Nucleus accumbens (tissue), 56 donors: ENCODE measurements around the gene AK2.
"Not testable (repeated sequence)": the region's sequence is repeated elsewhere in the genome, so short reads cannot be mapped to it uniquely, and the experiment has no call there.

Experiments used
- DNase-seq, 56 donors: peaks; one replicate each; lab custom pipeline; 2025; lab: John Stamatoyannopoulos, UW

Gene AK2

DNA sequence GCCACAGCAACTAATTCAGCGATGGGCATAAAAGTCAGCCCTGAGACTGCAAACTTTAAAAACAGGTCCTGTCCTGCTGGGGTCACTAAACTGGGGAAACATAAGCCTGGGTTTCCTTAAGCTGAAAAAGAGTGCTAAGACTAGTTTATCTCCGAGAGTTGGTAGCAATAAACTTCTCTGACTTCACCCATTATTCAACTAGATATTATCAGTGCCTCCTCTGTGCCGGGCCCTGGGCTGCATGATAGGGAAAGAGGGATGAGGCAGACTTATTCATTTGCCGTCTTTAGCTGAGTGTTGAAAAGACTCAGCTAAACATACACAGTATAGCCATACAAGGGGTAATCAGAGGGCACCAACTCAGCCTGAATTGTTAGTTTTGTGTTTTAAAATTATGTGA lies 33.0 kb downstream of the AK2 start:
- DNase-seq, result no peak

DNA sequence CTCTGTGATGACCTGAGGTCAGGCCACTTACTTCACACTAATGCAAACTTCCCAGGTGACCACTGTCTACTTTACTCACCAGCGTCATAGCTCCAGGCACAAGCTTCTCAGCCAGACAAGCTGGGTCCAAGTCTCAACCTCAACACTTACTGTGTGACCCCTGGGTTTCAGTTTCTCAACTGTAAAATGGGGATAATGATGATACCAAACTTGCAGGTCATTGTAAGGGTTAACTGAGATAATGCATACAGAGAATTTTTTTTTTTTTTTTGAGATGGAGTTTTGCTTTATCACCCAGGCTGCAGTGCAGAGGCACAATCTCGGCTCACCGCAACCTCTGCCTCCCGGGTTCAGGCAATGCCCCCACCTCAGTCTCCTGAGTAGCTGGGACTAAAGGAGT lies 34.7 kb downstream of the AK2 start:
- DNase-seq, result no peak

DNA sequence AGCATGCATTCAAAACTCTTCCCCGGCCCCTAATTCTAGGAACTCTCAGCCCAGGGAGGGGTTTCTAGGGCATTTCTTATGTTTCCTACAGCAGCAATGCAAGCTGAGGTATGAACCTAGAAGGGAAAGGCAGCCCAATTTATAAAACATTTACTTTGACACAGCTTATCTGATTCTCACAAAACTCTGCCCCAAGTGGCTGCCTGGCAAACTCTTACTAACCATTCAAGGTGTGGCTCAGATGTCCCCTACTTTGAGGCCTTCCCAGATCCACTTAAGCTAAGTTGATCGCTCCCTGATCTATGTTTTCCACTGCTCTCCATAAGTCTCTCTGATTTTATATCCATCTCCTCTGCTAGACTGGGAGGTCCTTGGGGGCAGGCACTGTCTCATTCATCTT lies 35.4 kb downstream of the AK2 start:
- no peak for DNase-seq

DNA sequence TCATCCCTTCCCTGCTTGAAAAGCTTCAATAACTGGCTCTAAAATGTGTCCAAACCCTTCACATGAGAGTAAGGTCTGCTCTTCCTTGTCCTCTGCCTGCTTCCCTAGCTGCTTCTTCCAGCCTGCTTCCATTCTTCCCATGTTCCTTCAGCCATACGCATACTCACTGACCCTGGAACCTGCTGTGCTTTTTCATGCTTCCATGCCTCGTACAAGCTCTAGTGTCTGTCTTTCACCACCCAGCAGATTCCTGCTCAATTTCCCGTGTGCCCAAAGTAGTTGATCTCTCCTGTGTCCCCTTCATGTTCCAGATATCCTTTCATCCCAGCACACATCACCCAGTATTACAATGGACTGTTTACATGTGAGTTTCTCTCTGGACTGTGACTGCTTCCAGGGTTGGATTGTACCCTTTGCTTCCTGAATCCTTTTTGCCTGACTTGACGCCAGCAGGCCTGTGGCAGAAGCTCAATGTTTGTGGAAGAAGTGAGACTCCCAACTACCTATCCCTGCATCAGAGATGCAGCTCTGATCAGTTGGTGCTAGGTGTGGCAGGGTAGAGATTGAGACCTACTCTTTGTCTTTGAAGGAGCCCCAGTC lies 36.2 kb downstream of the AK2 start:
- no peak for DNase-seq

DNA sequence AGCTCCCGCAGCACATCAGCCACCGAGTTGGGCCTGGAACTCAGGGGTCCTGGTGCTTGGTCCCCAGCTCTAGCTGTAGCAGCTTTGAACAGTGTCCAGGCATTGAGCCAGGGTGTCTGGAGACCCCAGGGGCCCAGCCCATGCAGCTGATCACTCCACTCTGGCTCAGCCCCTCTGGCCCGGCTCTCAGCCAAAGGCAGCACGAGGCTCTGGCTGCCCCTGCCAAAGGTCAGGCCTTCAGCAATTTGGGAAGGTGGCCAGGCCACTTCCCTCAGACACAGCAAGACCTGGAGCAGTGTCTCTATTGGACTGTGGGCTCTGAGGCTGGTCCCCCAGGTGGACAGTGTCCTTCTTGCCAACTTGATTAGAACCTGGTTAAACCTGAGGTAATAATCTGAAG lies 37.7 kb downstream of the AK2 start:
- DNase-seq, result peak in 2 of 56 donors; percentile 7 to 36

DNA sequence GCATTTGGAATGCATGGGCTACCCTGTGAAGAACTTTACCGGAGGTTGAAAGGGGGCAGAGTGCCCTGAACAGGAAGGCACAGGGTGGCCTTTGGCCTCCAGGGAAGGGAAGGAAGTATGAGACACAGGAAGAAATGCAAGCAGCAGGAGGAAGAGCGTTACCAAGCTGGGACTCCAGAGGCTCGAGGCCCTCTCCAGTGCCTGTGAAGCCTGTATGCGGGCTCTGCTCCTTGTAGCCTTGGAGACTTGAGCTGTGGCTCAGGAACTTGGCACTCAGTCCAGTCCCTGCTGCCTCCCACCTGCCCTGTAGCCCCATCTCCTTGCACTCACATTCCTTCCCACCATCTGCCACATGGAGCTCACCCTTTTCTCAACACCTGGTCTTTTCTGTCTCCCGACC lies 38.6 kb downstream of the AK2 start:
- DNase-seq, result no peak

DNA sequence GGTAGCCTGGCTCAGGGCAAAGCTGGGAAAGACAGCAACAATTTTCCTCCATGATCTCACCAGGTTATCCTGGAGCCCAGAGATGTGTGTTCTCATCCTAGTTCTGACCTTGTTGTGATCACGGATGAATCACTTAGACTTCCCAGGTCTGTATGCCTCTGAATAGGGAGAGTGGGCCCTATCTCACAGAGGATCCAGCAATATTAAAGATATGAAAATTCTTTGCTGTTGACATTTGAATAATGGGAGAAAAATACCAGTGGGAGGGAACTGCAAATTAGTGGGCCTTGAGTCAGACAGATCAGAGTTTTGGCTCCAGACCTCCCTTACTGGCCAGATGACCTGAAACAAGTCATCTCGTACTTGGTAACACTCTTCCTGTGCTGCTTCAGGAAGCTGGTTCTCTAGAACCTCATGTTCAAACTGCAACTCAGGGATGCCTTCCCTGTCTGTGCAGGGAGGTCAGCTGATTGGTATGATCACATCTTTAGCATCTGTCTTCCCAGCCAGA lies 39.2 kb downstream of the AK2 start:
- no peak for DNase-seq

DNA sequence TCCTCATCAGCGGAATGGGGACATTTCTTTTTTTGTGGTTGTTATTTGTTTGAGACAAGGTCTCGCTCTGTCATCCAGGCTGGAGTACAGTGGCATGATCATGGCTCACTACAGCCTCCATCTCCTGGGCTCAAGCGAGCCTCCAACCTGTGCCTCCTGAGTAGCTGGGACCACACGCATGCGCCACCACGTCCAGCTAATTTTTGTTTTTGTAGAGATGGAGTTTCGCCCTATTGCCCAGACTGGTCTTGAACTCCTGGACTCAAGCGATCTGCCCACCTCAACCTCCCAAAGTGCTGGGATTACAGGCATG lies 43.4 kb downstream of the AK2 start:
- DNase-seq, result not testable (repeated sequence)

DNA sequence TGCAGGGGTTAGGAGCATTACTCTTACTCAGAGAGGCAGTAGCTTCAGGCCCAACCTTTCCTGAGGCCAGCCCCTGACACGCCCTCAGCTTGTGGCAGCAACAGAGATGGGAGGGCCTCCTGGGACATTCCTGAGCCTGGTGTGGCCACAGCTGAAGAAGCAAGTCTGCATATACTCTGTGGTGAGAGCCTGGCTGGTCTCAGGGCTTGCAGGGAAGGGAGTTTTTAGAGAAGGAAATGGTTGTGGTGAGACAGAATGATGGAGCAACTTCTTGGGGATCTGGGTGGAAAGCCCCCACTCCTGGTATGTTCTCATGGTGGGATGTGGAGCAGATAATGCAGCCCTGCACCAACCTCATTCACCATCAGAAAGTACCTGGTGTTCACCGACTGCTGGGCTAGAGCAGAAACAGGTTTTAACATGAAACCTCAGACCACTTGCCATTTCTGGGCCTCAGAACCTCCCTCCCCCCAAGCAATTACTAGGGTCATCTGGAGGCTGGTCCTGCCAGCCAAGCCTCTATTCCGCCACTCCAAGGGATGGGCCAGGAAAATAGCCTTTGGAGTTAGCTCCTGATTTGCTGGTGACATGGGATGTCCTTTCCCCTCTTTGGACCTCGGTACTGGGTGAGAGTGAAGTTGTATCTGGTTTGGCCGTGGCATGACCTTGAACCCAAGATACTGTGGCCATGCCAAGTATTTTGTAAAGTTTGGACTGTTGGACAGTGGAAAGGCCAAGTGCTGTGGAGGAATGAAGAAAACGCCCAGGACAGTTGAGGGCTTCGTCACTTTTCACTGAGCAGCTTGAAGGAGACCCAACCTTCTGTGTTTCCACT lies 44.0 kb downstream of the AK2 start:
- DNase-seq, result peak in 18 of 56 donors; percentile 12 to 54 (median 32)

DNA sequence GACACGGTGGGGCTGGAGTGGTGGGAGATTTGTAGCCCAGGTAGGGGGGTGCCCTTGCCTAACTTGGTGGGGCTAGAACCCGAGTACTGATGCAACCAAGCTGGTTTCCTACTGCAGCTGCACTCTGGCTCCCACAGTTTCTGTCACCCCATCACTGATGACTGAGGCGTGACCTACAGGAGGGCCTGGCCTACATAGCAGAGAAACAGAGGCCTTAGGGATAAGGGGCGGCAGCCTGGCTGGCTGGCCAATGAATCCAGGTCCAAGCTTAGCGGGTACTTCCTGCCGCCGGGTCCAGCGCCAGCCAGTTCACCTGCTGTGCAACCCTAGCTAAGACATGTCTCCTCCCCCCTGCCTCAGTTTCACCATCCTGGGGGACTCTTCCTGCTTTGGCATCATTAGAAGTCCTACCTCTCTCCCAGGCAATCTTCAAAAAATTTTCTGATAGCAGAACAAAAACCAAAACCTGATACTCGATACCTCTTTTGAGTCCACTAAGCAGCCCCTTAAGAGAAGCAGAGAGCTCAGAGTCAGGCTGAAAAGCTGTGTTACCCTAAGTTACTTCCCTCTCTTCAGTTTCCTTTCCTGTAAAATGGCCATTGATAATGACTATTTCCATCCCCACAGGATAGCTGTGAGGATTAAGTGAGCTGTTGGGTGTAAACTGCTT lies 44.7 kb downstream of the AK2 start:
- DNase-seq, result no peak

DNA sequence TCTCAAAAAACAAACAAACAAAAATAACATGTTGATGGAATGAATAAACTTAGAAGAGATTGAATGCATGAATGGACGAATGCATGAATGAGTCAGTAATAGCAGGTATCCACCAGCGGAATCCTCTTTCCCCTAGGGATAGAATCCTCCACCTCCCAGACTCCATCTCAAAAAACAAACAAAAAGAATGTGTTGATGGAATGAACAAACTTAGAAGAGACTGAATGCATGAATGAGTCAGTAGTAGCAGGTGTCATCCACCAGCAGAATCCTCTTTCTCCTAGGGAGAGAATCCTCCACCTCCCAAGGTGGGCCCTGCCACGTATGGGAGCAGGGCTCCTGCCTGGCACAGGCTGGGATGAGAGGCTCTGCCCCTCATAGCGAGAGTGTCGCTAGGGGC lies 45.3 kb downstream of the AK2 start:
- no peak for DNase-seq

DNA sequence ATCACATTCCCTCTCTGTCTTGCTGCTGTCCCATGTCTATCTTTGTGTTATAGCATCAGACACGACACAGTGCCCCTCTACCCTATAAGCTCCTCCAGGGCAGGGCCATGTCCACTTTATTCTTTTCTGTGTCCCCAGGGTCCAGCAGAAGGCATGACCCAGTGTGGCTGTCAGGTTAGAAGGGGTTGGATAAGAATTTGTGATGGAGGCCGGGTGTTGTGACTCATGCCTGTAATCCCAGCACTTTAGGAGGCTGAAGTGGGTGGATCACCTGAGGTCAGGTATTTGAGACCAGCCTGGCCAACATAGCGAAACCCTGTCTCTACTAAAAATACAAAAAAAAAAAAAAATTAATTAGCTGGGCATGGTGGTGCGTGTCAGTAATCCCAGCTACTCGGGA lies 45.8 kb downstream of the AK2 start:
- no peak for DNase-seq

DNA sequence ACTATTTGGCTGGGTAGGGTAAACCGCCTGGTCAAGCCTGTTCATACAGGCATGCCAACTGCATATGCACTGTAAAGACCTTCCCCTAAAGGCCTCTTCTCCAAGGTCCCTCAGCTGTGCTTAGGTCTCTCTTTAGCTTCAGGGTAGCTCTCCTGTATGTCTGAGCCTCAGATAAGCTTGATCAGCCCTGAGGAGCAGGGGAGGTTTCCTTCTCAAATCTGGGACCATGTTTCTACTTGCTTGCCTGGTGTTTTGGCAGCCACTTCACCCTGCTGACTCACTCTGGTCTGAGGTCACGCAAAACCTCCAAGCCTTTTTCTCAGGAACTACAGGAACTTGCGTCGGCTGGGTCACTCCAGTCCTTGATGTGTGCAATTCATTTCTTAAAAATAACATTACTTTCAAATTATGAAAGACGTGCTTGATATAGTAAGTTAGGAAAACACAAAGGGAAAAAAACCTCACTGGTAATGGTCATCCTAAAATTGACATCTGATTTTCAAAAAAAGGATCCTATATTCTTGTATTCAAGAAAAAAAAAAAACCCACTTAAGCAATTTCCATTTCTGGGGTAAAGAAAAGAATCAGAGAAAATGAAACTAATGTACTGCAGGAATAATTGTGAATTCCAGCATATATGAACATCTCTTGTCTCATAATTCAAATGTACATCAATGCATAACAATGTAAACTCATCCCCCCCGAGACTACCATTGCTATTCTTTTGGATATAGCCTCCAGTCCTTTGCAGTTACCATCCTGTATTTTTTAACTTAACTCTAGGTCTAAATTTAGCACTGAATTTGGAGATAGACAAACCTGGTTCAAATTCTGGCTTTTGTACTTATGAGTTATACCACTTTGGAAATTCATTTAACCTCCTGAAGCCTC lies 47.3 kb downstream of the AK2 start:
- DNase-seq, result peak in 6 of 56 donors; percentile 14 to 25 (median 20)

DNA sequence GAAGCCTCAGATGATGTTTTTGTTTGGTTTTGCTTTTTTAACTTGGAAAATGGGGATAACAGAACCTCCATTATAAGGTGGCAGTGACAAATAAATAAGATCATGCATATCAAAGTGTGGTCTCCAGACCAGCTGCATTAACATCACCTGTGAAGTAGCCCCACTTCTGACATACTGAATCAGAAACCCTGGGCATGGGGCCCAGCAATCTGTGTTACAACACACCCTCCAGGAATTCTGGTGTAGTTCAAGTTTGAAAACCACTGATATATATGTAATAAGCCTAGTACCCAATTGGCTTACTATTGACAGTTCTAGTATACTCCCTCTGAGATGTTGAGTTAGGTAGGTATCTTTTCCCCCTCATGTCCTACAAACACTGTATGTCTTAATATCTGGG lies 48.0 kb downstream of the AK2 start:
- no peak for DNase-seq

DNA sequence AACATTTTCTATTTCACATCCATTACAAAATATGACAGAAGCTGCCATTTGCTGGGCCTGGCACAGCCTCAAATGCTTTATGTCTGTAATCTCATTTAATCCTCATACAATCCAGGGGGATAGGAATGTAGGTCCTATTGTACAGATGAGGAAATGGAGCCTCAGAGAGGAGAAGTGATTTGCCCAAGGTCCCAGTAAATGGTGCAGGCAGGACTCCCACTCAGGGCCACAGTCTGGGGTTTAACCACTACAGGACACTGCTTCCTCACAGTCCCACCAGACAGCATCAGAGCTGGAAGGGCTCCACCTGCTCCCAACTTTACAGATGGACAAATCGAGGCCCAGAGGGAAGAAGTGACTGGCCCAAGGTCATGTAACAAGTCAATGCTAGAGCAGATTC lies 51.5 kb downstream of the AK2 start:
- no peak for DNase-seq

DNA sequence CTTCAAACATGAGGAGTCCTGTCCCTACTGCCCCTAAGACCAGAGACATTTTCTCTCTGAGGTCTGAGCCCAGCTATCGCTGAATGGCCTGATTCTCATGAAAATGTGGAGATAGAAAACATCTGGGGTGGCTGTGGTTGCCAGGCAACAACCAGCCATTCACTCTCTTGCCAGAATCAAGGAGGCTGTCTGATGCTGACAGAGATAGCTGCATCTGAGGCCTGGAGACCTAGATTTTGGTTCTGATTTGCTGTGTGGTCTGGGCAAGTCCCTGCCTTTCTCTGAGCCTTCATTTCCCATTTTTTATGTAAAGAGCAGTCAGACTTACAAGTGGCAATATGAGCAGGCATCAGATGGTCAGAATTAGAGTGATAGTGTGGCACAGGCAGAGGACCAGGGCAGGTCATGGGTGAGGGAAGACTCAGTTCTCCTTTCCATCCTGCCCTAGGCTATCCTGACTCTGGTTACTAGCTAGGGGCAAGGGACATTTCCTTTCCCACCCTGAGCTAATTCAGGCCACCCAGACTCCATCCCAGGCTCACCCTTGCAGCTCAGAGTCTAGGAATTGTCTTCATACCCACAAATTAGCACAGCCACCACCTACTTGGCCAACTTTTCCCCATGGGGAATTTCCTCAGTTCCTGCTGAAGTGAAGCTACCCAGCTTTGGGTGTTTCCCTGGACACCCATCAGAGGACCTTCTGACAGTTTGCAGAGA lies 52.1 kb downstream of the AK2 start:
- peak in 19 of 56 donors; percentile 11 to 70 (median 36) for DNase-seq

DNA sequence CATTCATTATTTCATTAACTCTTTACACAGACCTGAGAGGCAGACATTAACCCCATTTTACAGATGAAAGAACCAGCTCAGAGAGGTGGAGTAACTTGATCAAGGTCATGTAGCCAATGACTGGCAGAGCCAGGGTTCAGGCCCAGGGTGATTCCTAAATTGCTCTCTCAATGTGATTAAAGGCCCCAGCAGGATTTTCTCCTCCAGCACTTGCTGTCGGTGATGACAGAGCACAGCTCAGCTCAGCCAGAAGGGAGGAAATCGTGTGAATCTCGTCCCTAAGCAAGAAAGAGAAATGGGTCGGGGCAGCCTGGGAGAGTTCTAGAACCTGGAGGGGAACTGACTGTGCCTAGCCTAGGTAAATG lies 52.6 kb downstream of the AK2 start:
- DNase-seq, result peak in 1 of 56 donors; percentile 46

DNA sequence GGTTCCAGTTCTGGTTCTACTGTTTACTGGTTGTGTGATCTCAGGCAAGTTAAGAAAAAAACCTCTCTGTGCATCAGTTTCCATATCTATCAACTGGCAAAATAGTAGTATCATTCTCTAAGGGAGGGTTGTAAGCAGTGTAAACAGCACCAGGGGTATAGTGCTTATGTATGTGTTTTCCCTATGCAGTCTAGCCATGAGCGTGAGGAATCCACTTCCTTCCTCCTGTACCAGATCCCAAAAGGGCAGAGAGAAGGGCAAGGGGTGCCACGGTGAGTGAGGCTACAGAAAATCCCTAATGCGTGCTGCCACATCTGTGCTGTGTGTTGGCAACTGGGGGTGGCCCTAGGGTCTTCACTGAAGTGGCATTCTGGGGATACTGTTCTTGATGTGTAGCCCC lies 53.7 kb downstream of the AK2 start:
- no peak for DNase-seq

DNA sequence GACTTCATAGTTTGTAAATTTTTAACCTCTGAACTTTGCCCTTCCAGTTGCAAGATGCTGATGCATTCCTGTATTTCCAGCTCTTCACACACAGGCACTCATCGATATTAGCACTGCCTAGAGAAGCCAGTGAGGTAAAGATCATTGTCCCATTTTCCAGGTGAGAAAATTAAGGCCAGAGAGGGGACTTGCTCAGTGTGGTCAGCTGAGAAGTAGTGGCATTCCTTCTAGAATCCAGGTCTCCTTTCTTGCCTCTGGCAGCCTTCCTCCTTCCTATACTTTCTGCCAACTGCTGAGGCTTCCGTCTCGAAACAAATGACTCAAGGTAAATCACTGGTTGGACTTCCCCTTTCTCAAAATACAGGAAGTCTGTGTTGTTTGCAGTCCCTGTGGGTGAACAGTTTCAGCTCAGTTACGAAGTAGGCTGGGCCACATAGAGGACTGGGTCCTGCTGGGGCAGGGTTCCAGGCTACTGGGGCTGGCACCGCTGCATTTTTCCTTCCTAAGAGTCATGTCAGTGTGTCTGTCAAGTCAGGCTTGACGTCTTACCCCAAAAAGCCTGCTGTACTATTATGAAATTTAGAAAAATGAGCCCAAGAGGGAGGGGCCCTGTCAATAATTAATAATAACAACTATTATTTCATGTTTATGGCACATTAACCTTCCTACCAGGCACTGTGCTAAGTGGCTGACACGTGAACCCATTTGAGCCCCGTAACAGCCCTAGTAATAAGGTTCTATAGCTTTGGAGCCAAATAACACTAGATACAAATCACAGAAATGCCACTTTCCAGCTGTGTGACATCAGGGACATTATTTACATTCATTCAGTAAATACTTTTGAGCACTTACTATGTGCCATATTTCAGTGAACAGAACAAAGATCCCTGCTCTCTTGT lies 55.4 kb downstream of the AK2 start:
- peak in 7 of 56 donors; percentile 9 to 38 (median 19) for DNase-seq
